SH-SY5Y (cell line): ENCODE data around the gene COG3.

Source experiments
- GATA2 ChIP-seq: IDR thresholded peaks from 2 replicates; pipeline ENCODE4 v1.6.1; 2011; ENCODE audit warnings: mild to moderate bottlenecking, low read depth, low read length
- GATA3 ChIP-seq: IDR thresholded peaks from 2 replicates; pipeline ENCODE4 v1.6.1; 2011; ENCODE audit warnings: low read depth, mild to moderate bottlenecking, low read length, moderate library complexity

- TF ChIP-seq GATA3 (no peak), GATA2 (no peak)
These were observed 14.9 kb downstream of the COG3 start for GRCh38 chr13:45479661-45480060.
